Measurements from ENCODE around the gene ANXA4.

DNA sequence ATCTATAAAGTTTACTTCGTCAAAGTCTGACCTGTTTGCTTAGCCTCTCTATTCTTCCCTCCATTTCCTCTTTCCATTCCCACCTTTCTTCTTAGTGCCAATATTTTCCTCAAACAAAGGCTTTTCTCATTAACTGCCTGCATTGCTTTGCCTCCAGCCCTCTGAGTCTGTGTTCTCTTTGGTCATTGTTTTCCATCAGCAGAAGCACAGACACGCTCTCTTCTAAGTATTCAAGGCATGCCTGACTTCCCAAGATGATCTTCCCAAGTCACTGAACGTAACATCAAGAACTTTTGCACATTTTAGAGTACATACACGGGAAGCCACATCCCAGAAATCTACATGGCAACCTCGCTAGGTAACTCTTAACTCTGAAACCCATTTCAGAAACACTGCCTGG is 32.6 kb upstream of the ANXA4 start:
- TF ChIP-seq CTCF (conservative IDR thresholded peaks at IDR 0.05): no peak
- no peak for TF ChIP-seq EZH2 (IDR thresholded peaks at IDR 0.05; ENCODE audit: low read depth)
